GM12878 (cell line): Measurements from ENCODE around the gene SPINDOC. TPM values are rescaled to one million over a fixed set of nuclear protein-coding genes. Genes with fewer than 3 reads are reported as not detected.

Source experiments
- ATAC-seq: fragments of 200-7000 bp; cut with Tn5 transposase; 3 replicates; pipeline ENCODE4 v1.9.1; 2020; ENCODE audit warnings: mild to moderate bottlenecking, moderate library complexity
- BruUV-seq: library from RNA; stranded (reverse); fragments of 400-500 nt; replicated peaks from 2 replicates; lab custom pipeline; 2021; lab: Mats Ljungman, UMichigan
- CTCF ChIA-PET: fragments of 300-600 bp; sonication (Branson Sonifier 250); formaldehyde crosslinking; extraction: SDS; loops from one replicate; lab custom pipeline; 2021; ENCODE audit warnings: inconsistent platforms; lab: Yijun Ruan, JAX
- POLR2A ChIA-PET: fragments of 350-600 bp; formaldehyde crosslinking; extraction: SDS; loops from one replicate; lab custom pipeline; 2021; ENCODE audit warnings: inconsistent platforms; lab: Charles Lee
- RAD21 ChIA-PET: fragments of 300-600 bp; sonication (Branson Sonifier 250); formaldehyde crosslinking; loops from one replicate; lab custom pipeline; 2023; ENCODE audit warnings: antibody characterized with exemption; ENCODE audit not compliant: unreplicated experiment; lab: Charles Lee
- SMC1A ChIA-PET: fragments of 300-600 bp; sonication (Branson Sonifier 250); formaldehyde crosslinking; loops from one replicate; lab custom pipeline; 2023; ENCODE audit not compliant: unreplicated experiment, uncharacterized antibody; lab: Charles Lee
- DNase-seq: peaks from one replicate; pipeline ENCODE4 v3.0.0-alpha.2; 2011; ENCODE audit warnings: low read depth, low spot score
- FAIRE-seq: peaks from 3 replicates; lab custom pipeline; 2011; peaks lifted over from hg19 to GRCh38; lab: Jason Lieb, UNC
- H2AFZ ChIP-seq: 2 replicates; pipeline ENCODE4 v1.6.0; 2011; ENCODE audit warnings: low read depth, low read length, control low read depth; ENCODE audit not compliant: control insufficient read depth
- H3K27ac ChIP-seq: 2 replicates; pipeline ENCODE4 v1.5.1; 2011; ENCODE audit warnings: control low read depth; ENCODE audit not compliant: control insufficient read depth, insufficient read depth
- H3K27me3 ChIP-seq, 2 experiments: replicated peaks in 1 of 2; 2 replicates each; pipeline versions ENCODE4 v1.6.0 to v1.6.1; 2011; ENCODE audit warnings: low read length in 1 of 2; ENCODE audit not compliant: control insufficient read depth in 2 of 2, insufficient read depth in 2 of 2
- H3K36me3 ChIP-seq, 2 experiments: 2 replicates each; pipeline ENCODE4 v1.5.1; 2011; ENCODE audit warnings: low read length in 1 of 2; ENCODE audit not compliant: control insufficient read depth in 2 of 2, insufficient read depth in 2 of 2
- H3K4me1 ChIP-seq: 2 replicates; pipeline ENCODE4 v1.6.1; 2011; ENCODE audit warnings: mild to moderate bottlenecking, low read length, moderate library complexity, mixed read lengths; ENCODE audit not compliant: control insufficient read depth, insufficient read depth
- H3K4me2 ChIP-seq: 2 replicates; pipeline ENCODE4 v1.6.0; 2011; ENCODE audit warnings: control low read depth; ENCODE audit not compliant: control insufficient read depth, insufficient read depth
- H3K4me3 ChIP-seq: fragments of 200-600 bp; sonication (generic); 2 replicates; pipeline ENCODE4 v1.5.1; 2016
- H3K79me2 ChIP-seq: 2 replicates; pipeline ENCODE4 v1.6.0; 2011; ENCODE audit warnings: low read length; ENCODE audit not compliant: control insufficient read depth, insufficient read depth
- H3K9ac ChIP-seq: 2 replicates; pipeline ENCODE4 v1.8.0; 2011; ENCODE audit warnings: low read length, control low read depth, mixed read lengths; ENCODE audit not compliant: control insufficient read depth, insufficient read depth
- H3K9me3 ChIP-seq: replicated peaks from 3 replicates; pipeline ENCODE4 v1.5.1; 2011; ENCODE audit warnings: mild to moderate bottlenecking, low read length; ENCODE audit not compliant: control insufficient read depth, insufficient read depth
- H4K20me1 ChIP-seq: 2 replicates; pipeline ENCODE4 v1.6.0; 2011; ENCODE audit not compliant: control insufficient read depth, insufficient read depth
- ATF7 ChIP-seq: fragments of 450-650 bp; IDR thresholded peaks from 2 replicates; pipeline ENCODE4 v1.6.1; 2016; ENCODE audit warnings: low read depth, mild to moderate bottlenecking
- EED ChIP-seq: sonication (generic); IDR thresholded peaks from 2 replicates; pipeline ENCODE4 v1.6.1; 2016; ENCODE audit warnings: antibody characterized with exemption, low read depth
- ESRRA ChIP-seq: IDR thresholded peaks from 2 replicates; pipeline ENCODE4 v1.6.1; 2012; ENCODE audit warnings: mild to moderate bottlenecking, low read length, improper control_type of control experiment
- MEF2A ChIP-seq: IDR thresholded peaks from 2 replicates; pipeline ENCODE4 v1.6.1; 2011; ENCODE audit warnings: low read depth, mild to moderate bottlenecking, low read length, moderate library complexity; ENCODE audit not compliant: insufficient read depth
- RUNX3 ChIP-seq: IDR thresholded peaks from 2 replicates; pipeline ENCODE4 v1.6.1; 2012; ENCODE audit warnings: low read length, inconsistent platforms
- SUPT20H ChIP-seq: IDR thresholded peaks from 2 replicates; pipeline ENCODE4 v1.6.1; 2011; ENCODE audit warnings: low read depth, mild to moderate bottlenecking, low read length, moderate library complexity, borderline replicate concordance; ENCODE audit not compliant: control insufficient read depth
- ZSCAN29 ChIP-seq: fragments of 450-650 bp; IDR thresholded peaks from 2 replicates; pipeline ENCODE4 v1.6.1; 2017; ENCODE audit warnings: mild to moderate bottlenecking, moderate library complexity
- WGBS: methylation state at CpG from one replicate; pipeline ENCODE4 v1.1.6; 2016; ENCODE audit warnings: low lambda C conversion rate; ENCODE audit not compliant: insufficient replicate concordance, insufficient coverage; ENCODE audit errors: missing lambda C conversion rate; 5-methylcytosine and 5-hydroxymethylcytosine counted together
- in situ Hi-C: fragments of 300-500 bp; cut with MboI; formaldehyde crosslinking; loops from 9 replicates; pipeline ENCODE4 v1.14.3; 2018; ENCODE audit warnings: mixed read lengths
- intact Hi-C: fragments of 100-400 bp; cut with micrococcal nuclease; formaldehyde crosslinking; loops from one replicate; pipeline ENCODE4 v1.14.2; 2022; ENCODE audit not compliant: unreplicated experiment
- polyA plus RNA-seq, 11 experiments: library from polyadenylated mRNA; depleted of rRNA in 4 of 11; unstranded in 6 of 11; stranded (reverse) in 5 of 11; fragments of >200 nt; fragmentation: Nextera tagmentation in 4 of 11; fragmentation: Illumina TruSeq in 1 of 11; extraction: Ambion mirVana in 4 of 11; extraction: Trizol in 1 of 11; gene quantifications; 1 replicate in 1 of 11; 2 replicates in 10 of 11; pipeline versions ENCODE4 v1.2.1 to v1.2.3, GENCODE V29; 2011 to 2016; ENCODE audit warnings: inconsistent platforms in 2 of 11, missing spikeins in 2 of 11, low read depth in 1 of 11
- total RNA-seq, 4 experiments: library from RNA; depleted of rRNA in 3 of 4; stranded (reverse); fragments of >200 nt in 3 of 4; fragmentation: Illumina TruSeq in 1 of 4; extraction: Trizol in 1 of 4; gene quantifications; 2 replicates each; pipeline versions ENCODE4 v1.2.1 to v1.2.3, GENCODE V29; 2013 to 2021
- TF ChIP-seq, protein P1 (sequence below): fragments of 150-350 bp; IDR thresholded peaks from 2 replicates; pipeline ENCODE4 v1.6.1; 2014; ENCODE audit warnings: mild to moderate bottlenecking, low read depth, low read length
- TF ChIP-seq, protein P2 (sequence below): fragments of 450-650 bp; formaldehyde crosslinking; IDR thresholded peaks from 2 replicates; pipeline ENCODE4 v1.4.0; 2022; ENCODE audit warnings: mild to moderate bottlenecking, moderate library complexity
- TF ChIP-seq, protein P3 (sequence below): fragments of 450-650 bp; IDR thresholded peaks from 2 replicates; pipeline ENCODE4 v1.6.1; 2014; ENCODE audit warnings: mild to moderate bottlenecking

Gene SPINDOC
- total and polyA plus RNA-seq, 10 of the 15 experiments (the other 5 are each of a cell fraction or from before 2014, with no cell fraction given): 0.88 to 38.2 (median 16.9) TPM

DNA sequence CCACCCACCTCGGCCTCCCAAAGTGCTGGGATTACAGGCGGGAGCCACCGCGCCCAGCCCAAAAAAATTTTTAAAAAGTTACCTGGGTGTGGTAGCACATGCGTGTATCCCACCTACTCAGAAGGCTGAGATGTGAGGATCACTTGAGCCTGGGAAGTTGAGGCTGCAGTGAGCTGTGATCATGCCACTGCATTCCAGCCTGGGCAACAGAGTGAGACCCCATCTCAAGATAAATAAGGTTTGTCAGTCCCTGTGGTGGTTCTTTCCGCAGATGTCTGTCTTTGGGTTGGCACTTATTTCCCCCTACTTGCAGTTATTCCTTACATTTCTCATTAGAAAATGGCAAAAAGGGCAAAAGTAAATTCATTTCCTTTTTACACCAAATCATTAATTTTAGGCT, 33.6 kb downstream of the SPINDOC start (continued):
- TF ChIP-seq ZSCAN29 (no peak), MEF2A (no peak), ESRRA (no peak), SUPT20H (no peak), EED (no peak)
- TF ChIP-seq, protein P1, sequence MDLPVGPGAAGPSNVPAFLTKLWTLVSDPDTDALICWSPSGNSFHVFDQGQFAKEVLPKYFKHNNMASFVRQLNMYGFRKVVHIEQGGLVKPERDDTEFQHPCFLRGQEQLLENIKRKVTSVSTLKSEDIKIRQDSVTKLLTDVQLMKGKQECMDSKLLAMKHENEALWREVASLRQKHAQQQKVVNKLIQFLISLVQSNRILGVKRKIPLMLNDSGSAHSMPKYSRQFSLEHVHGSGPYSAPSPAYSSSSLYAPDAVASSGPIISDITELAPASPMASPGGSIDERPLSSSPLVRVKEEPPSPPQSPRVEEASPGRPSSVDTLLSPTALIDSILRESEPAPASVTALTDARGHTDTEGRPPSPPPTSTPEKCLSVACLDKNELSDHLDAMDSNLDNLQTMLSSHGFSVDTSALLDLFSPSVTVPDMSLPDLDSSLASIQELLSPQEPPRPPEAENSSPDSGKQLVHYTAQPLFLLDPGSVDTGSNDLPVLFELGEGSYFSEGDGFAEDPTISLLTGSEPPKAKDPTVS: no peak

DNA sequence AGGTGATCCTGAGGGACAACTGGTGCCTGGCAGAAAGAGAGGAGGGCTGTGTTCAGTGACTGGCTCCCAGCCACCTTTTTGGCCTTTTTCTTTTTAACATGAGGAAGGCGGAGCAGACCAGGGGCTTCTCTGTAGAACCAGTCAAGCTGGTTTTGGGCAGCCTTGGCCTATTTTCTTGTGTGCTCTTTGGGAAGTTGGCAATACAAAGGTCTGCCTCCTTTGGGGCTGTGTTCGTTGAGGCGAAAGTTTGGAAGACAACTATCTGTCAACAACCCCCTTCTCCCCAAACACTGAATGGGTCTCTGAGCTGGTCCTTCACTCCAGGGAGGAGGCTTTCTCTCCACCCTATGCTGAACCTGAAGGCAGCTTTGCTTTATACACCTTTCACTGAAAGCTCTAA, 34.1 kb downstream of the SPINDOC start:
- in situ Hi-C loops: no loop called here
- H3K9ac ChIP-seq: no peak overlapping the region
- no peaks in the 10 kb centered on the region; the same call in 1 of the 2 replicates for H4K20me1 ChIP-seq
- TF ChIP-seq, protein P2, sequence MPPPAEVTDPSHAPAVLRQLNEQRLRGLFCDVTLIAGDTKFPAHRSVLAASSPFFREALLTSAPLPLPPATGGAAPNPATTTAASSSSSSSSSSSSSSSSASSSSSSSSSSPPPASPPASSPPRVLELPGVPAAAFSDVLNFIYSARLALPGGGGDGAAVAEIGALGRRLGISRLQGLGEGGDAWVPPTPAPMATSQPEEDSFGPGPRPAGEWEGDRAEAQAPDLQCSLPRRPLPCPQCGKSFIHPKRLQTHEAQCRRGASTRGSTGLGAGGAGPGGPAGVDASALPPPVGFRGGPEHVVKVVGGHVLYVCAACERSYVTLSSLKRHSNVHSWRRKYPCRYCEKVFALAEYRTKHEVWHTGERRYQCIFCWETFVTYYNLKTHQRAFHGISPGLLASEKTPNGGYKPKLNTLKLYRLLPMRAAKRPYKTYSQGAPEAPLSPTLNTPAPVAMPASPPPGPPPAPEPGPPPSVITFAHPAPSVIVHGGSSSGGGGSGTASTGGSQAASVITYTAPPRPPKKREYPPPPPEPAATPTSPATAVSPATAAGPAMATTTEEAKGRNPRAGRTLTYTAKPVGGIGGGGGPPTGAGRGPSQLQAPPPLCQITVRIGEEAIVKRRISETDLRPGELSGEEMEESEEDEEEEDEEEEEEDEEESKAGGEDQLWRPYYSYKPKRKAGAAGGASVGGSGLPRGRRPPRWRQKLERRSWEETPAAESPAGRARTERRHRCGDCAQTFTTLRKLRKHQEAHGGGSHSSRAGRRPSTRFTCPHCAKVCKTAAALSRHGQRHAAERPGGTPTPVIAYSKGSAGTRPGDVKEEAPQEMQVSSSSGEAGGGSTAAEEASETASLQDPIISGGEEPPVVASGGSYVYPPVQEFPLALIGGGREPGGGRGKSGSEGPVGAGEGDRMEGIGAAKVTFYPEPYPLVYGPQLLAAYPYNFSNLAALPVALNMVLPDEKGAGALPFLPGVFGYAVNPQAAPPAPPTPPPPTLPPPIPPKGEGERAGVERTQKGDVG (CRISPR knock-in tag): no peak
- no peak for TF ChIP-seq RUNX3
- TF ChIP-seq ATF7: no peak
- TF ChIP-seq, protein P3, sequence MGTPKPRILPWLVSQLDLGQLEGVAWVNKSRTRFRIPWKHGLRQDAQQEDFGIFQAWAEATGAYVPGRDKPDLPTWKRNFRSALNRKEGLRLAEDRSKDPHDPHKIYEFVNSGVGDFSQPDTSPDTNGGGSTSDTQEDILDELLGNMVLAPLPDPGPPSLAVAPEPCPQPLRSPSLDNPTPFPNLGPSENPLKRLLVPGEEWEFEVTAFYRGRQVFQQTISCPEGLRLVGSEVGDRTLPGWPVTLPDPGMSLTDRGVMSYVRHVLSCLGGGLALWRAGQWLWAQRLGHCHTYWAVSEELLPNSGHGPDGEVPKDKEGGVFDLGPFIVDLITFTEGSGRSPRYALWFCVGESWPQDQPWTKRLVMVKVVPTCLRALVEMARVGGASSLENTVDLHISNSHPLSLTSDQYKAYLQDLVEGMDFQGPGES: no peak
- POLR2A ChIA-PET: interaction anchor here (0.5 kb wide), 1 partner anchor 88 kb away, joined by 6 read pairs; no protein-coding TSS in a partner anchor
- CTCF ChIA-PET: interaction anchor here (1.1 to 1.3 kb wide), 3 partner anchors 16 to 102 kb away, joined by 3 to 4 read pairs (median 4); no protein-coding TSS in a partner anchor
- H3K79me2 ChIP-seq: peaks cover 77% of the 10 kb centered on the region
- no peaks in the 10 kb centered on the region for H3K27me3 ChIP-seq
- no peak overlapping the region for H3K4me2 ChIP-seq
- H3K36me3 ChIP-seq: peaks cover 0 to 13% of the 10 kb centered on the region in 2 experiments; a peak in 3 of 4 replicates
- no peak overlapping the region for H3K27ac ChIP-seq
- H3K4me3 ChIP-seq: no peak overlapping the region
- DNase-seq: no peak
- no peak for ATAC-seq
- H3K9me3 ChIP-seq: no peaks in the 10 kb centered on the region
- RAD21 ChIA-PET: interaction anchor here (1.1 to 1.2 kb wide), 2 partner anchors 7 to 9 kb away, joined by 3 to 4 read pairs; partner anchors contain the start of gene MARK2
- no peak overlapping the region for H2AFZ ChIP-seq
- SMC1A ChIA-PET: interaction anchor here (1.3 kb wide), 1 partner anchor 10 kb away, joined by 3 read pairs; no protein-coding TSS in a partner anchor
- H3K4me1 ChIP-seq: peaks cover 17% of the 10 kb centered on the region
- intact Hi-C loops: no loop called here
- no TSS peak for BruUV-seq
- FAIRE-seq: no peak
- WGBS: 100% methylated on average over 3 of the region's 3 CpGs
